ENCODE data around the gene DDX42. TPM values are rescaled to one million over a fixed set of nuclear protein-coding genes. Genes with fewer than 3 reads are reported as not detected.

DDX42 gene
- total RNA-seq, 1 experiment from 2014 or later = 128 TPM

- ATAC-seq = peak; percentile 85
- peak; percentile 99 for DNase-seq (ENCODE audit: low spot score)
- peak within 1 kb of the TSS; percentile 84 for H3K27ac Mint-ChIP-seq
- peaks cover under 1% of the 10 kb centered on the region; the same call in 1 of the 2 replicates for H3K36me3 Mint-ChIP-seq
- H3K4me1 Mint-ChIP-seq = peaks cover 37% of the 10 kb centered on the region
- POLR2A ChIA-PET = interaction anchor here (1.2 kb wide), 1 partner anchor 16 kb away, joined by 7 read pairs; no protein-coding TSS in a partner anchor
- CTCF ChIA-PET = interaction anchor here (0.6 to 2.3 kb wide), 7 partner anchors 9 to 148 kb away, joined by 3 to 9 read pairs (median 4); partner anchors contain the start of gene GH2
- H3K9me3 Mint-ChIP-seq = peaks cover 2% of the 10 kb centered on the region
- peak within 1 kb of the TSS; percentile 95 for H3K4me3 Mint-ChIP-seq
- peaks cover 29% of the 10 kb centered on the region for H3K27me3 Mint-ChIP-seq (ENCODE audit: low read depth)
- peak; percentile 73; the same call in 1 of the 2 replicates for TF ChIP-seq E2F4 (CRISPR knock-in tag; IDR thresholded peaks at IDR 0.05; ENCODE audit: borderline replicate concordance, low read depth)
- TF ChIP-seq HMGXB4 (CRISPR knock-in tag; IDR thresholded peaks at IDR 0.05) = peak; percentile 87
- TF ChIP-seq ZNF416 (CRISPR knock-in tag; IDR thresholded peaks at IDR 0.05) = peak; percentile 68; the same call in 1 of the 2 replicates
- no peak for TF ChIP-seq ZNF671 (CRISPR knock-in tag; IDR thresholded peaks at IDR 0.05)
- 0 out of 2 replicates have a peak, but pooled peaks have one; percentile 59 for TF ChIP-seq IRF1 (CRISPR knock-in tag; IDR thresholded peaks at IDR 0.05)
- TF ChIP-seq PRRX2 (CRISPR knock-in tag; IDR thresholded peaks at IDR 0.05) = peak; percentile 88; the same call in 1 of the 2 replicates
- peak; percentile 68; the same call in 1 of the 2 replicates for TF ChIP-seq ELF4 (CRISPR knock-in tag; IDR thresholded peaks at IDR 0.05; ENCODE audit: low read depth)
- peak; percentile 84 for TF ChIP-seq GABPB1 (CRISPR knock-in tag; IDR thresholded peaks at IDR 0.05)
- TF ChIP-seq FOXP1 (CRISPR knock-in tag; IDR thresholded peaks at IDR 0.05; ENCODE audit: borderline replicate concordance) = peak; percentile 94; the same call in 1 of the 2 replicates
- peak; percentile 86 for TF ChIP-seq KAT7 (CRISPR knock-in tag; IDR thresholded peaks at IDR 0.05; ENCODE audit: borderline replicate concordance)
- 0 out of 2 replicates have a peak, but pooled peaks have one; percentile 38 for TF ChIP-seq TEAD4 (CRISPR knock-in tag; IDR thresholded peaks at IDR 0.05)
- no peak for TF ChIP-seq NR3C1 (CRISPR knock-in tag; conservative IDR thresholded peaks at IDR 0.05; ENCODE audit: low read depth)
- 0 out of 2 replicates have a peak, but pooled peaks have one; percentile 46 for TF ChIP-seq ESRRA (CRISPR knock-in tag; IDR thresholded peaks at IDR 0.05; ENCODE audit: borderline replicate concordance)
- 0 out of 2 replicates have a peak, but pooled peaks have one; percentile 76 for TF ChIP-seq CREB1 (CRISPR knock-in tag; IDR thresholded peaks at IDR 0.05)
- TF ChIP-seq NFE2L1 (CRISPR knock-in tag; IDR thresholded peaks at IDR 0.05) = peak; percentile 73; the same call in 1 of the 2 replicates
- peak; percentile 100 for TF ChIP-seq PRDM15 (CRISPR knock-in tag; IDR thresholded peaks at IDR 0.05)
- TF ChIP-seq USF1 (CRISPR knock-in tag; IDR thresholded peaks at IDR 0.05) = peak; percentile 49; the same call in 1 of the 2 replicates
- TF ChIP-seq NR2C2 (CRISPR knock-in tag; IDR thresholded peaks at IDR 0.05) = peak; percentile 99
- peak; percentile 86; the same call in 1 of the 2 replicates for TF ChIP-seq TEAD1 (CRISPR knock-in tag; IDR thresholded peaks at IDR 0.05)
- TF ChIP-seq ZNF532 (CRISPR knock-in tag; IDR thresholded peaks at IDR 0.05; ENCODE audit: borderline replicate concordance) = 0 out of 2 replicates have a peak, but pooled peaks have one; percentile 44
- peak; percentile 78; the same call in 1 of the 2 replicates for TF ChIP-seq EMX1 (CRISPR knock-in tag; IDR thresholded peaks at IDR 0.05)
- 0 out of 2 replicates have a peak, but pooled peaks have one; percentile 58 for TF ChIP-seq ETV6 (CRISPR knock-in tag; IDR thresholded peaks at IDR 0.05)
- TF ChIP-seq SP1 (CRISPR knock-in tag; conservative IDR thresholded peaks at IDR 0.05) = peak; percentile 93
- TF ChIP-seq NFYB (CRISPR knock-in tag; conservative IDR thresholded peaks at IDR 0.05; ENCODE audit: low read depth) = peak; percentile 33; the same call in 1 of the 2 replicates
These were observed 68.8 kb downstream of the DDX42 start, which contains the start of gene SMARCD2 for GRCh38 chr17:63842540-63843386. Gene SMARCD2 (minus strand): TSS chr17:63842685. CDS start chr17:63842674, 11 bp downstream.

Measured in WTC11 (cell line).